Testis (tissue), 3 donors: ENCODE measurements around the gene IFIT3. TPM values are rescaled to one million over a fixed set of nuclear protein-coding genes. Genes with fewer than 3 reads are reported as not detected.
"Not testable (repeated sequence)": the region's sequence is repeated elsewhere in the genome, so short reads cannot be mapped to it uniquely, and the experiment has no call there.

Source experiments
- DNase-seq: peaks from one replicate; pipeline ENCODE4 v3.0.0-alpha.2; 2019
- H3K27ac ChIP-seq, 2 donors: fragments of 200-600 bp; sonication (generic); one replicate each; pipeline ENCODE4 v1.5.1; 2019
- H3K27me3 ChIP-seq: fragments of 200-600 bp; sonication (generic); one replicate; pipeline ENCODE4 v1.5.1; 2019
- H3K36me3 ChIP-seq: fragments of 200-600 bp; sonication (generic); one replicate; pipeline ENCODE4 v1.5.1; 2017; ENCODE audit warnings: low read depth; ENCODE audit errors: missing control alignments
- H3K4me1 ChIP-seq: fragments of 200-600 bp; sonication (generic); one replicate; pipeline ENCODE4 v1.5.1; 2019
- H3K4me3 ChIP-seq, 2 donors: fragments of 200-600 bp; sonication (generic); one replicate each; pipeline ENCODE4 v1.5.1; 2017 to 2019
- H3K9me3 ChIP-seq: fragments of 200-600 bp; sonication (generic); one replicate; pipeline ENCODE4 v1.5.1; 2017
- POLR2A ChIP-seq: fragments of 450-650 bp; IDR thresholded peaks from one replicate; pipeline ENCODE4 v1.6.1; 2017; ENCODE audit warnings: antibody characterized with exemption, mild to moderate bottlenecking, moderate library complexity
- WGBS, 2 donors: methylation state at CpG; one replicate each; pipeline ENCODE4 v1.1.5; 2018; 5-methylcytosine and 5-hydroxymethylcytosine counted together
- intact Hi-C: fragments of 100-400 bp; cut with DNase I; formaldehyde crosslinking; loops from one replicate; pipeline ENCODE4 v1.15.1; 2023; ENCODE audit warnings: low total_unique reads
- polyA plus RNA-seq: library from polyadenylated mRNA; stranded (reverse); fragments of 350-450 nt; fragmentation: Illumina TruSeq; extraction: RNeasy Lipid Tissue Mini Kit (QIAGEN cat#74804); gene quantifications from one replicate; pipeline ENCODE4 v1.2.3, GENCODE V29; 2014; ENCODE audit warnings: low read depth, low replicate concordance; ENCODE audit not compliant: insufficient read depth
- total RNA-seq, 2 donors: library from RNA; depleted of rRNA; stranded (reverse); fragments of >200 nt; gene quantifications; one replicate each; pipeline ENCODE4 v1.2.3, GENCODE V29; 2016
- TF ChIP-seq, protein P1 (sequence below), 3 experiments: fragments of 450-650 bp in 2 of 3; fragments of 200-600 bp in 1 of 3; sonication (generic) in 1 of 3; IDR thresholded peaks; one replicate each; pipeline ENCODE4 v1.5.1; 2016 to 2019; ENCODE audit warnings: antibody characterized with exemption in 3 of 3, mild to moderate bottlenecking in 2 of 3, moderate library complexity in 1 of 3

Gene IFIT3
- total and polyA plus RNA-seq, 3 donors from 2014 or later: 5.4 to 10.6 (median 6.9) TPM

DNA sequence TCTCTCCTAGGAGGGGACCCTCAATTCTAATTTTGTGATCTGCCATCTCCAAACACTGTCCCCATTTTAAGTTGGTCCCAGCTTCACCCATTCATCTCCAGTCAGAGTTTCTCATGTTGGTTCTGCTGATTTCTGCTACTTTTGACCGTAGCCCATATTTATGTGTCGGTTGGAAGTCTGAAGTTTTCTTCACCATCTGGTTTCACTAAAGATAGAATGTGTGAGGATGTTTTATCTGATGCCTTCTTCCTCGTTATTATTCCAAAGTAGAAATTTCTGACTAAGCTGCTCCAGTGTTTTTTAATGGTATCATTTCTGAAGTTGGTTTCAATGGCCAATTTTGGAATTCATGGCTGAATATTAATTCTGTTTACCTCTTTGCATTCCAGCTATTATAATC lies 47.3 kb upstream of the IFIT3 start:
- no peaks in the 10 kb centered on the region for H3K9me3 ChIP-seq
- H3K4me3 ChIP-seq: no peak overlapping the region
- H3K27ac ChIP-seq: no peak overlapping the region
- intact Hi-C loops: no loop called here
- no peaks in the 10 kb centered on the region for H3K36me3 ChIP-seq
- no peaks in the 10 kb centered on the region for H3K27me3 ChIP-seq
- WGBS, 2 donors: 87 to 93% methylated on average over 3 of the region's 3 CpGs
- DNase-seq: no peak
- H3K4me1 ChIP-seq: peaks cover 13% of the 10 kb centered on the region
- TF ChIP-seq, protein P1, sequence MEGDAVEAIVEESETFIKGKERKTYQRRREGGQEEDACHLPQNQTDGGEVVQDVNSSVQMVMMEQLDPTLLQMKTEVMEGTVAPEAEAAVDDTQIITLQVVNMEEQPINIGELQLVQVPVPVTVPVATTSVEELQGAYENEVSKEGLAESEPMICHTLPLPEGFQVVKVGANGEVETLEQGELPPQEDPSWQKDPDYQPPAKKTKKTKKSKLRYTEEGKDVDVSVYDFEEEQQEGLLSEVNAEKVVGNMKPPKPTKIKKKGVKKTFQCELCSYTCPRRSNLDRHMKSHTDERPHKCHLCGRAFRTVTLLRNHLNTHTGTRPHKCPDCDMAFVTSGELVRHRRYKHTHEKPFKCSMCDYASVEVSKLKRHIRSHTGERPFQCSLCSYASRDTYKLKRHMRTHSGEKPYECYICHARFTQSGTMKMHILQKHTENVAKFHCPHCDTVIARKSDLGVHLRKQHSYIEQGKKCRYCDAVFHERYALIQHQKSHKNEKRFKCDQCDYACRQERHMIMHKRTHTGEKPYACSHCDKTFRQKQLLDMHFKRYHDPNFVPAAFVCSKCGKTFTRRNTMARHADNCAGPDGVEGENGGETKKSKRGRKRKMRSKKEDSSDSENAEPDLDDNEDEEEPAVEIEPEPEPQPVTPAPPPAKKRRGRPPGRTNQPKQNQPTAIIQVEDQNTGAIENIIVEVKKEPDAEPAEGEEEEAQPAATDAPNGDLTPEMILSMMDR (IDR thresholded peaks at IDR 0.05): no peak
- TF ChIP-seq POLR2A: no peak

DNA sequence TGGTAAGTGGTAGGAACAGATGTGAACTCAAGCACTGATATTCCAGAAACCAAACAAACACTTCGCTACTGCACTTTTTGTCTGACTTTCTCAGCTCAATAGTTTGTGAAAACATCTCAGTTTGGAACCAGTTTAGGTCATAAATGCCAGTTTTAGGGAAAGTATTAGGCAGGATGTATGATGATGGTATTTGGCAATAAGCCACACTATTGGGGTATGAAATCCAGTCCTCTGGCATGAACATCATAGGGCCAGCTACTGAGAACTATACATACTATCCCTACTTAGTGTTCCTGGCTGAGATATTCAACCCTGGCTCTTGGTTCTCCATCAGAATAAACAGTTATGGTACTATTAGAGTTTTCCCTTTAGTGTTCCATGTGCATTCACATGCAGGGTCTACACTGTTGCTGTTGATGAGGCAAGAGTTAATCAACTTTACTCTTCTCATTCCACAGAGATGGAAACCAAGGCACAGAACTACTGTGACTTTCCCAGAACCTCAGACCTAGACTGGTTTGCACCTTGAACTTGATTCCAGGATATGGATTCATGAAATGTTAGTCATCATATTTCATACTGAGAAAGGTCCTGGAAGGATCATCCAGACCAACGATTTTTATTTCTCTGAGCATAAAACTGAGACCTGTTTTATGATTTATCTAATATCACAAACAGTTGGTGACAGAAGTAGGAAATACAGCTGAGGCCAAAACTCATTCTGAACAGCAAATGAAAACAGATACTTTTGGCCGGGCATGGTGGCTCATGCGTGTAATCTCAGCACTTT lies 46.0 kb upstream of the IFIT3 start:
- Histone ChIP-seq H3K36me3 (no peaks in the 10 kb centered on the region), H3K4me3 (no peak overlapping the region), H3K27me3 (no peaks in the 10 kb centered on the region), H3K27ac (no peak overlapping the region), H3K4me1 (peaks cover 13% of the 10 kb centered on the region), H3K9me3 (no peaks in the 10 kb centered on the region)
- TF ChIP-seq POLR2A: no peak
- TF ChIP-seq, protein P1 (IDR thresholded peaks at IDR 0.05): no peak
- no peak for DNase-seq
- intact Hi-C loops: no loop called here
- WGBS, 2 donors: 84 to 88% methylated on average over 4 of the region's 4 CpGs

DNA sequence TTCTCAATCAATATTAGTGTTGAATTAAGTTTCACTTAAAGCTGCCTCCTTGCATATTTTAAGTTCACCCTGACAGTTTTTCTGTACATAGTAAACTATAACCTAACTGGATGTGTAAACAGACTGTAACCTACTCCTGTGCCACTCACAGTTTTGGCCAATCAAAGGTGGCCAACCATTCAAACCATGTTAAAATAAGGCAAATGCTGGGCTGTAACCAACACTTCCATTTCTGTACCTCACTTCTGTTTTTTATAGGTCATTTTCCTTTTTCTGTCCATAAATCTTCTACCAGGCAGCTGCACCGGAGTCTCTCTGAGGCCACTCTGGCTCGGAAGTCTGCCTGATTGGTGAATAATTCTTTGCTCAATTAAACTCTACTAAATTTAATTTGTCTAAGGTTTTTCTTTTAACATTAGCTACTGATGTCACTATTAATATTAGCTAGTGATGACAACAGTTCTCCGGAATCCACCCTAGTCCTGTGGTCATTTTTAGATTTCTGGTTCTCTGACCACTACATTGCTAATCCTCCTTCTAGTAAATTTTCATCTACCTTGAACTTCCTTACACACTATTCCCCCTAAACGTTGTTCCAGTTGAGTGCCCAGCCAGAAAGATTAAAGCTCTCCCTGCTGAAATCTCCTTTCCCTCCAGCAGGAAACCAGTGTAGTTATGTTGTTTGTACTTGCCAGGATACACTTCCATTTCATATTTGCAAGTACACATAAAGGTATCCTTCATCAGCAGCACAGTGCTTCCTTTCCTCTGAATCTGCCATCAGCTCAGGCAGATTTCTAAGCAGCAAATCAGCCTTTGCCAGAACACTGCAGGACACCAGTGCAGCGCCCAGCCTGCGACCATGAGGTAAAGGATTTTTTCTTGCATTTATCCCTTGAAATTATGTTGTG lies 44.5 kb upstream of the IFIT3 start:
- DNase-seq: no peak
- 43 to 45% methylated on average over 6 of the region's 6 CpGs for WGBS, 2 donors
- TF ChIP-seq, protein P1 (IDR thresholded peaks at IDR 0.05): peak in 1 of 3 experiments; percentile 6
- no peak for TF ChIP-seq POLR2A
- Histone ChIP-seq H3K27ac (peak overlapping the region; percentile 49 to 62), H3K9me3 (no peaks in the 10 kb centered on the region), H3K27me3 (no peaks in the 10 kb centered on the region), H3K36me3 (no peaks in the 10 kb centered on the region), H3K4me3 (no peak overlapping the region), H3K4me1 (peaks cover 13% of the 10 kb centered on the region)
- intact Hi-C loops: no loop called here

DNA sequence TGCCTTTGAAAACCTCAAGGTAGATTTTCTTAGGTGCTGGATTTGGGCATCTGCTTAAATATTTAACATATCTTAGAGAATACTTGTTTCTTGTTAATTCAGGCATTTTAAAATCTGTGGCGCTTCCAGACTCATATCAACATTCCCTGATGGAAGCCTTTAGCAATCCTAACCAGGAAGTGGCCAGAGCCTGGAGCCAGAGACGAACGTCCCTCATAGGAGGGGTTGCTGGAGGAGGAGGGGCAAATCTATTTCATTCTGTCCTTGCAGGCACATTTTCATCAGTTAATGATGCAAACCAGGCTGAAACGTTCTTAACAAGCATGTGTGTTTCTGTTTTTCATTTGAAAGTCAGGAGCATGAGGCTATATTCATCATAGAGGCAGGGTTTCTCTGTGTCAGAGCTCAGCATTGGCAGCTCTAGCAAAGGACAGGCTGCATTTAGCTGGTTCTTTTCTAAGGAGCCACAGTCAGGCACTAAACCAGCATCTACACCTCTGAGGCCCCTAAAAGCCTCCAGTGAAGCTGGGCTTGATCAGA lies 43.8 kb upstream of the IFIT3 start:
- WGBS, 2 donors: 20 to 26% methylated on average over 4 of the region's 4 CpGs
- no peaks in the 10 kb centered on the region for H3K27me3 ChIP-seq
- DNase-seq: peak; percentile 65
- H3K4me1 ChIP-seq: peaks cover 13% of the 10 kb centered on the region
- TF ChIP-seq POLR2A: no peak
- TF ChIP-seq, protein P1 (IDR thresholded peaks at IDR 0.05): no peak
- intact Hi-C loops: no loop called here
- peak overlapping the region; percentile 49 to 62 for H3K27ac ChIP-seq
- H3K36me3 ChIP-seq: no peaks in the 10 kb centered on the region
- no peaks in the 10 kb centered on the region for H3K9me3 ChIP-seq
- H3K4me3 ChIP-seq: no peak overlapping the region

DNA sequence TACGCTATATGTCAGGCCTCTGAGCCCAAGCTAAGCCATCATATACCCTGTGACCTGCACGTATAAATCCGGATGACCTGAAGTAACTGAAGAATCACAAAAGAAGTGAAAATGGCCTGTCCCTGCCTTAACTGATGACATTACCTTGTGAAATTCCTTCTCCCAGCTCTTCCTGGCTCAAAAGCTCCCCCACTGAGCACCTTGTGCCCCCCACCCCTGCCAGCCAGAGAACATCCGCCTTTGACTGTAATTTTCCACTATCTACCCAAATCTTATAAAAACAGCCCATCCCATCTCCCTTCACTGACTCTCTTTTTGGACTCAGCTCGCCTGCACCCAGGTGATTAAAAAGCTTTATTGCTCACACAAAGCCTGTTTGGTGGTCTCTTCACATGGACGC lies 43.1 kb upstream of the IFIT3 start:
- intact Hi-C loops, H3K9me3 ChIP-seq, DNase-seq, H3K36me3 ChIP-seq, H3K27me3 ChIP-seq, H3K4me3 ChIP-seq: not testable (repeated sequence)
- Histone ChIP-seq H3K4me1 (peaks cover 13% of the 10 kb centered on the region), H3K27ac (peak overlapping the region in 1 of 2 donors; percentile 62)
- 93 to 94% methylated on average over 6 of the region's 6 CpGs for WGBS, 2 donors

DNA sequence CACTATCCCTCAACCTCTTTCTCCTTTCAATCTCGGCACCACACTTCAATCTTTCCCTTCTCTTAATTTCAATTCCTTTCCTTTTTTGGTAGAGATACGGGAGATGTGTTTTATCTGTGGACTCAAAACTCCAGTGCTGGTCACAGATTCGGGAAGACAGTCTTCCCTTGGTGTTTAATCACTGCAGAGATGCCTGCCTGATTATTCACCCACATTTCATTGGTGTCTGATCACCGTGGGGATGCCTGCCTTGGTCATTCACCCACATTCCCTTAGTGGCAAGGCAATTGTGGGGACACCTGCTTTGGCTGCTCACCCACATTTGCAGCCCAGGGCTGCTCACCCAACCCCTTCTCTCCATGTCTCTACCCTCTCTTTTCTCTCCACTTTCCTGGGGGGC lies 42.5 kb upstream of the IFIT3 start:
- H3K4me3 ChIP-seq, H3K9me3 ChIP-seq, H3K27ac ChIP-seq, intact Hi-C loops, DNase-seq, H3K27me3 ChIP-seq, H3K36me3 ChIP-seq: not testable (repeated sequence)
- H3K4me1 ChIP-seq: peaks cover 13% of the 10 kb centered on the region
- 90 to 94% methylated on average over 4 of the region's 4 CpGs for WGBS, 2 donors
